ENCODE results near the gene CDK18. TPM values are rescaled to one million over a fixed set of nuclear protein-coding genes. Genes with fewer than 3 reads are reported as not detected.

CDK18 gene
- total and polyA plus RNA-seq, 9 of the 15 experiments (the other 6 are each of a cell fraction or from before 2014, with no cell fraction given), result 0.05 to 0.69 (median 0.17) TPM; not detected in 2

- DNase-seq (ENCODE audit: extremely low read depth in 1 of 4, low spot score in 3 of 4) (no peak), FAIRE-seq (no peak), ATAC-seq (no peak)
- Histone ChIP-seq H3K4me2 (ENCODE audit: insufficient read depth, low read length) (no peak overlapping the region), H3K4me3 (no peak overlapping the region), H3K9me3 (replicated peaks; ENCODE audit: control insufficient read depth, insufficient read depth, low read depth, low read length) (no peaks in the 10 kb centered on the region), H3K27me3 (ENCODE audit: control insufficient read depth in 2 of 2, insufficient read depth in 2 of 2, low read length in 2 of 2) (peaks cover 33 to 68% of the 10 kb centered on the region in 2 experiments), H3K9me1 (ENCODE audit: control insufficient read depth, insufficient read depth, low read length) (no peaks in the 10 kb centered on the region), H4K20me1 (replicated peaks; ENCODE audit: control insufficient read depth, insufficient read depth, low read length) (peaks cover 35% of the 10 kb centered on the region), H3K79me2 (ENCODE audit: control insufficient read depth, insufficient read depth, low read length) (no peaks in the 10 kb centered on the region), H2AFZ (ENCODE audit: low read depth, low read length) (no peak overlapping the region), H3K4me1 (replicated peaks in 1 of 2; ENCODE audit: control insufficient read depth in 2 of 2, insufficient read depth in 2 of 2, low read length in 2 of 2) (peaks cover 0 to 7% of the 10 kb centered on the region in 2 experiments; a peak in 1 of 5 replicates), H3K9ac (ENCODE audit: insufficient read depth in 1 of 2, low read depth in 2 of 2, low read length in 2 of 2) (no peak overlapping the region), H3K27ac (ENCODE audit: extremely low read depth, low read depth, low read length) (no peak overlapping the region), H3K36me3 (ENCODE audit: control insufficient read depth, insufficient read depth, low read length) (no peaks in the 10 kb centered on the region)
- no TSS peak for BruUV-seq (replicated peaks)
- ChIA-PET CTCF (ENCODE audit: low intra/inter-chr PET ratio) (no interaction called here), POLR2A (no interaction called here)
- intact Hi-C loops (cut with micrococcal nuclease) (no loop called here), in situ Hi-C loops (cut with MboI) (loop anchor here (10.0 kb wide), 1 partner anchor 126 kb away; the partner anchor contains the start of gene KLHDC8A)
- WGBS (ENCODE audit: insufficient coverage, low coverage, missing lambda C conversion rate), result under 1% methylated on average over 11 of the region's 11 CpGs
- TF ChIP-seq, protein P1, sequence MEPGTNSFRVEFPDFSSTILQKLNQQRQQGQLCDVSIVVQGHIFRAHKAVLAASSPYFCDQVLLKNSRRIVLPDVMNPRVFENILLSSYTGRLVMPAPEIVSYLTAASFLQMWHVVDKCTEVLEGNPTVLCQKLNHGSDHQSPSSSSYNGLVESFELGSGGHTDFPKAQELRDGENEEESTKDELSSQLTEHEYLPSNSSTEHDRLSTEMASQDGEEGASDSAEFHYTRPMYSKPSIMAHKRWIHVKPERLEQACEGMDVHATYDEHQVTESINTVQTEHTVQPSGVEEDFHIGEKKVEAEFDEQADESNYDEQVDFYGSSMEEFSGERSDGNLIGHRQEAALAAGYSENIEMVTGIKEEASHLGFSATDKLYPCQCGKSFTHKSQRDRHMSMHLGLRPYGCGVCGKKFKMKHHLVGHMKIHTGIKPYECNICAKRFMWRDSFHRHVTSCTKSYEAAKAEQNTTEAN (CRISPR knock-in tag; IDR thresholded peaks at IDR 0.05), result no peak
- no peak for TF ChIP-seq SMAD4 (CRISPR knock-in tag; conservative IDR thresholded peaks at IDR 0.05)
- TF ChIP-seq HNRNPK (IDR thresholded peaks at IDR 0.05; ENCODE audit: low read depth, low read length, poor library complexity, severe bottlenecking), result no peak
- TF ChIP-seq TFE3 (CRISPR knock-in tag; IDR thresholded peaks at IDR 0.05), result no peak
- TF ChIP-seq, protein P2, sequence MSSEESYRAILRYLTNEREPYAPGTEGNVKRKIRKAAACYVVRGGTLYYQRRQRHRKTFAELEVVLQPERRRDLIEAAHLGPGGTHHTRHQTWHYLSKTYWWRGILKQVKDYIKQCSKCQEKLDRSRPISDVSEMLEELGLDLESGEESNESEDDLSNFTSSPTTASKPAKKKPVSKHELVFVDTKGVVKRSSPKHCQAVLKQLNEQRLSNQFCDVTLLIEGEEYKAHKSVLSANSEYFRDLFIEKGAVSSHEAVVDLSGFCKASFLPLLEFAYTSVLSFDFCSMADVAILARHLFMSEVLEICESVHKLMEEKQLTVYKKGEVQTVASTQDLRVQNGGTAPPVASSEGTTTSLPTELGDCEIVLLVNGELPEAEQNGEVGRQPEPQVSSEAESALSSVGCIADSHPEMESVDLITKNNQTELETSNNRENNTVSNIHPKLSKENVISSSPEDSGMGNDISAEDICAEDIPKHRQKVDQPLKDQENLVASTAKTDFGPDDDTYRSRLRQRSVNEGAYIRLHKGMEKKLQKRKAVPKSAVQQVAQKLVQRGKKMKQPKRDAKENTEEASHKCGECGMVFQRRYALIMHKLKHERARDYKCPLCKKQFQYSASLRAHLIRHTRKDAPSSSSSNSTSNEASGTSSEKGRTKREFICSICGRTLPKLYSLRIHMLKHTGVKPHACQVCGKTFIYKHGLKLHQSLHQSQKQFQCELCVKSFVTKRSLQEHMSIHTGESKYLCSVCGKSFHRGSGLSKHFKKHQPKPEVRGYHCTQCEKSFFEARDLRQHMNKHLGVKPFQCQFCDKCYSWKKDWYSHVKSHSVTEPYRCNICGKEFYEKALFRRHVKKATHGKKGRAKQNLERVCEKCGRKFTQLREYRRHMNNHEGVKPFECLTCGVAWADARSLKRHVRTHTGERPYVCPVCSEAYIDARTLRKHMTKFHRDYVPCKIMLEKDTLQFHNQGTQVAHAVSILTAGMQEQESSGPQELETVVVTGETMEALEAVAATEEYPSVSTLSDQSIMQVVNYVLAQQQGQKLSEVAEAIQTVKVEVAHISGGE (CRISPR knock-in tag; IDR thresholded peaks at IDR 0.05), result no peak
- TF ChIP-seq TSC22D4 (tag; IDR thresholded peaks at IDR 0.05), result no peak
- no peak for TF ChIP-seq MBD1 (CRISPR knock-in tag; IDR thresholded peaks at IDR 0.05)
- TF ChIP-seq ZNF592 (IDR thresholded peaks at IDR 0.05), result no peak
Measured at GRCh38 chr1:205481218-205481617, 23.3 kb upstream of the CDK18 start.
